ENCODE measurements around the gene FILIP1L. TPM values are rescaled to one million over a fixed set of nuclear protein-coding genes. Genes with fewer than 3 reads are reported as not detected.

The FILIP1L gene
- total and polyA plus RNA-seq, 2 donors from 2014 or later: 5.5 to 25.5 TPM

DNA sequence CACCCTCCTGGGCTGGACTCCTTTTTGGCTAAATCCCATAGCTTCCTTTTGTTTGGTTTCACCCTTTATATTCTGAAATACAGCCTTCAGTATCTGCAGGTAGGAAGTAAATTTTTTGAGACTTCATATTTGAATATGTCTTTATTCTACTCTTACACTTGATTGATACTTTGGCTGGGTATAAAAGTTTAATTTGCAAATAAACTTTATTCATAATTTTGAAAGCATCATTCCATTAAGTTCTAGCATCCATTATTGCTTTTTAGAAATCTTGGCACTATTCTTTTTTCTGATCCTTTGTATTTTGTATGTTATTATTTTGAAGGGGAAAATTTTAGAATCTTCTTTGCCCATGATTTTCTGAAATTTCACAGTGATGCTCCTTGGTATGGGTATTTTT lies 41.3 kb upstream of the FILIP1L start:
- TF ChIP-seq, protein P1, sequence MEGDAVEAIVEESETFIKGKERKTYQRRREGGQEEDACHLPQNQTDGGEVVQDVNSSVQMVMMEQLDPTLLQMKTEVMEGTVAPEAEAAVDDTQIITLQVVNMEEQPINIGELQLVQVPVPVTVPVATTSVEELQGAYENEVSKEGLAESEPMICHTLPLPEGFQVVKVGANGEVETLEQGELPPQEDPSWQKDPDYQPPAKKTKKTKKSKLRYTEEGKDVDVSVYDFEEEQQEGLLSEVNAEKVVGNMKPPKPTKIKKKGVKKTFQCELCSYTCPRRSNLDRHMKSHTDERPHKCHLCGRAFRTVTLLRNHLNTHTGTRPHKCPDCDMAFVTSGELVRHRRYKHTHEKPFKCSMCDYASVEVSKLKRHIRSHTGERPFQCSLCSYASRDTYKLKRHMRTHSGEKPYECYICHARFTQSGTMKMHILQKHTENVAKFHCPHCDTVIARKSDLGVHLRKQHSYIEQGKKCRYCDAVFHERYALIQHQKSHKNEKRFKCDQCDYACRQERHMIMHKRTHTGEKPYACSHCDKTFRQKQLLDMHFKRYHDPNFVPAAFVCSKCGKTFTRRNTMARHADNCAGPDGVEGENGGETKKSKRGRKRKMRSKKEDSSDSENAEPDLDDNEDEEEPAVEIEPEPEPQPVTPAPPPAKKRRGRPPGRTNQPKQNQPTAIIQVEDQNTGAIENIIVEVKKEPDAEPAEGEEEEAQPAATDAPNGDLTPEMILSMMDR (IDR thresholded peaks at IDR 0.05; ENCODE audit: borderline replicate concordance, extremely low read depth, insufficient read depth): no peak
- H3K9me3 ChIP-seq (ENCODE audit: control insufficient read depth in 2 of 3, insufficient read depth in 1 of 3, low read length in 3 of 3): peaks cover 0 to 9% (median 3%) of the 10 kb centered on the region in 3 donors
- H3K36me3 ChIP-seq (ENCODE audit: control insufficient read depth in 2 of 3, insufficient read depth in 3 of 3, low read length in 3 of 3): no peaks in the 10 kb centered on the region
- FAIRE-seq (no peak), DNase-seq (no peak)
- H3K27me3 ChIP-seq (ENCODE audit: control insufficient read depth, insufficient read depth, low read length): no peaks in the 10 kb centered on the region
- H3K27ac ChIP-seq (ENCODE audit: low read depth in 2 of 2, low read length in 2 of 2): no peak overlapping the region
- no peak overlapping the region for H3K9ac ChIP-seq (ENCODE audit: low read length in 3 of 3)
- H3K4me1 ChIP-seq (ENCODE audit: control insufficient read depth in 2 of 3, insufficient read depth in 2 of 3, low read depth in 1 of 3, low read length in 3 of 3): peaks cover 0 to 8% (median 2%) of the 10 kb centered on the region in 3 donors
- no peak overlapping the region for H3K4me3 ChIP-seq (ENCODE audit: low read length in 3 of 3)
- intact Hi-C loops (cut with DNase I): no loop called here

GRCh38 chr3:100155128-100155527 lies 40.8 kb upstream of the FILIP1L start:
- FAIRE-seq (no peak), DNase-seq (no peak)
- Histone ChIP-seq H3K4me3 (ENCODE audit: low read length in 3 of 3) (no peak overlapping the region), H3K4me1 (ENCODE audit: control insufficient read depth in 2 of 3, insufficient read depth in 2 of 3, low read depth in 1 of 3, low read length in 3 of 3) (peaks cover 0 to 8% (median 2%) of the 10 kb centered on the region in 3 donors), H3K9ac (ENCODE audit: low read length in 3 of 3) (no peak overlapping the region), H3K36me3 (ENCODE audit: control insufficient read depth in 2 of 3, insufficient read depth in 3 of 3, low read length in 3 of 3) (no peaks in the 10 kb centered on the region), H3K27ac (ENCODE audit: low read depth in 2 of 2, low read length in 2 of 2) (no peak overlapping the region), H3K27me3 (ENCODE audit: control insufficient read depth, insufficient read depth, low read length) (no peaks in the 10 kb centered on the region), H3K9me3 (ENCODE audit: control insufficient read depth in 2 of 3, insufficient read depth in 1 of 3, low read length in 3 of 3) (peaks cover 0 to 9% (median 3%) of the 10 kb centered on the region in 3 donors)
- intact Hi-C loops (cut with DNase I): no loop called here
- TF ChIP-seq, protein P1 (IDR thresholded peaks at IDR 0.05; ENCODE audit: borderline replicate concordance, extremely low read depth, insufficient read depth): no peak

- intact Hi-C loops (cut with DNase I): no loop called here
- FAIRE-seq (no peak), DNase-seq (no peak)
- Histone ChIP-seq H3K4me3 (ENCODE audit: low read length in 3 of 3) (no peak overlapping the region), H3K4me1 (ENCODE audit: control insufficient read depth in 2 of 3, insufficient read depth in 2 of 3, low read depth in 1 of 3, low read length in 3 of 3) (peaks cover 0 to 3% (median 0%) of the 10 kb centered on the region in 3 donors), H3K27ac (ENCODE audit: low read depth in 2 of 2, low read length in 2 of 2) (no peak overlapping the region), H3K27me3 (ENCODE audit: control insufficient read depth, insufficient read depth, low read length) (no peaks in the 10 kb centered on the region), H3K9me3 (ENCODE audit: control insufficient read depth in 2 of 3, insufficient read depth in 1 of 3, low read length in 3 of 3) (peaks cover under 1 to 9% (median 3%) of the 10 kb centered on the region in 3 donors), H3K36me3 (ENCODE audit: control insufficient read depth in 2 of 3, insufficient read depth in 3 of 3, low read length in 3 of 3) (no peaks in the 10 kb centered on the region), H3K9ac (ENCODE audit: low read length in 3 of 3) (no peak overlapping the region)
- TF ChIP-seq, protein P1 (IDR thresholded peaks at IDR 0.05; ENCODE audit: borderline replicate concordance, extremely low read depth, insufficient read depth): no peak
Observed at GRCh38 chr3:100154171-100154570, 39.9 kb upstream of the FILIP1L start.
